ENCODE results near the gene MNT.

MNT gene

GRCh38 chr17:2371183-2372130, 29.4 kb downstream of the MNT start:
- H3K4me1 Mint-ChIP-seq (ENCODE audit: low read depth), result no peaks in the 10 kb centered on the region
- no peak overlapping the region for H3K4me3 Mint-ChIP-seq
- H3K27ac Mint-ChIP-seq, result no peak overlapping the region
- H3K27me3 Mint-ChIP-seq (ENCODE audit: low read depth), result no peaks in the 10 kb centered on the region
- peaks cover 1% of the 10 kb centered on the region for H3K36me3 Mint-ChIP-seq (ENCODE audit: low read depth)
- no peaks in the 10 kb centered on the region for H3K9me3 Mint-ChIP-seq

GRCh38 chr17:2370211-2370589, 30.7 kb downstream of the MNT start:
- H3K4me1 Mint-ChIP-seq (ENCODE audit: low read depth), result no peaks in the 10 kb centered on the region
- H3K36me3 Mint-ChIP-seq (ENCODE audit: low read depth), result peaks cover 1% of the 10 kb centered on the region
- H3K27ac Mint-ChIP-seq, result peak overlapping the region; percentile 26
- no peaks in the 10 kb centered on the region for H3K27me3 Mint-ChIP-seq (ENCODE audit: low read depth)
- no peaks in the 10 kb centered on the region for H3K9me3 Mint-ChIP-seq
- no peak overlapping the region for H3K4me3 Mint-ChIP-seq

- no peaks in the 10 kb centered on the region for H3K27me3 Mint-ChIP-seq (ENCODE audit: low read depth)
Measured at GRCh38 chr17:2369551-2370210, 31.2 kb downstream of the MNT start.

GRCh38 chr17:2369039-2369438, 31.8 kb downstream of the MNT start:
- H3K27me3 Mint-ChIP-seq (ENCODE audit: low read depth), result no peaks in the 10 kb centered on the region
- H3K36me3 Mint-ChIP-seq (ENCODE audit: low read depth), result peaks cover 1% of the 10 kb centered on the region
- no peaks in the 10 kb centered on the region for H3K4me1 Mint-ChIP-seq (ENCODE audit: low read depth)
- no peak overlapping the region for H3K27ac Mint-ChIP-seq
- no peaks in the 10 kb centered on the region for H3K9me3 Mint-ChIP-seq
- no peak overlapping the region for H3K4me3 Mint-ChIP-seq

More at GRCh38 chr17:2369551-2370210, 31.2 kb downstream of the MNT start:
- Mint-ChIP-seq H3K4me1 (ENCODE audit: low read depth) (no peaks in the 10 kb centered on the region), H3K36me3 (ENCODE audit: low read depth) (peaks cover 1% of the 10 kb centered on the region), H3K27ac (no peak overlapping the region), H3K9me3 (no peaks in the 10 kb centered on the region), H3K4me3 (no peak overlapping the region)

- no peaks in the 10 kb centered on the region for H3K4me1 Mint-ChIP-seq (ENCODE audit: low read depth)
- no peaks in the 10 kb centered on the region for H3K9me3 Mint-ChIP-seq
- H3K27me3 Mint-ChIP-seq (ENCODE audit: low read depth), result no peaks in the 10 kb centered on the region
- no peak overlapping the region for H3K4me3 Mint-ChIP-seq
- peaks cover 1% of the 10 kb centered on the region for H3K36me3 Mint-ChIP-seq (ENCODE audit: low read depth)
- H3K27ac Mint-ChIP-seq, result no peak overlapping the region
Measured at GRCh38 chr17:2368359-2368758, 32.5 kb downstream of the MNT start.

GRCh38 chr17:2366747-2367494, 33.9 kb downstream of the MNT start:
- Mint-ChIP-seq H3K4me3 (no peak overlapping the region), H3K27me3 (ENCODE audit: low read depth) (no peaks in the 10 kb centered on the region), H3K9me3 (no peaks in the 10 kb centered on the region), H3K36me3 (ENCODE audit: low read depth) (peaks cover 4% of the 10 kb centered on the region), H3K27ac (no peak overlapping the region), H3K4me1 (ENCODE audit: low read depth) (no peaks in the 10 kb centered on the region)

- Mint-ChIP-seq H3K36me3 (ENCODE audit: low read depth) (peaks cover 3% of the 10 kb centered on the region), H3K27me3 (ENCODE audit: low read depth) (no peaks in the 10 kb centered on the region), H3K4me1 (ENCODE audit: low read depth) (no peaks in the 10 kb centered on the region), H3K9me3 (no peaks in the 10 kb centered on the region), H3K27ac (no peak overlapping the region), H3K4me3 (no peak overlapping the region)
Measured at GRCh38 chr17:2365132-2365531, 35.7 kb downstream of the MNT start.

- Mint-ChIP-seq H3K4me3 (no peak overlapping the region), H3K4me1 (ENCODE audit: low read depth) (no peaks in the 10 kb centered on the region), H3K27me3 (ENCODE audit: low read depth) (no peaks in the 10 kb centered on the region), H3K36me3 (ENCODE audit: low read depth) (peaks cover 3% of the 10 kb centered on the region), H3K27ac (no peak overlapping the region), H3K9me3 (no peaks in the 10 kb centered on the region)
Measured at GRCh38 chr17:2364763-2365116, 36.1 kb downstream of the MNT start.

GRCh38 chr17:2363851-2364762, 36.8 kb downstream of the MNT start:
- Mint-ChIP-seq H3K4me1 (ENCODE audit: low read depth) (no peaks in the 10 kb centered on the region), H3K27ac (no peak overlapping the region), H3K4me3 (no peak overlapping the region), H3K9me3 (no peaks in the 10 kb centered on the region), H3K27me3 (ENCODE audit: low read depth) (no peaks in the 10 kb centered on the region), H3K36me3 (ENCODE audit: low read depth) (peaks cover 3% of the 10 kb centered on the region)

- Mint-ChIP-seq H3K27me3 (ENCODE audit: low read depth) (no peaks in the 10 kb centered on the region), H3K4me1 (ENCODE audit: low read depth) (no peaks in the 10 kb centered on the region), H3K4me3 (no peak overlapping the region), H3K27ac (no peak overlapping the region), H3K36me3 (ENCODE audit: low read depth) (peaks cover 3% of the 10 kb centered on the region), H3K9me3 (no peaks in the 10 kb centered on the region)
Measured at GRCh38 chr17:2363318-2363717, 37.5 kb downstream of the MNT start.

- Mint-ChIP-seq H3K9me3 (no peaks in the 10 kb centered on the region), H3K36me3 (ENCODE audit: low read depth) (peaks cover 3% of the 10 kb centered on the region), H3K27me3 (ENCODE audit: low read depth) (no peaks in the 10 kb centered on the region), H3K4me3 (no peak overlapping the region), H3K27ac (no peak overlapping the region), H3K4me1 (ENCODE audit: low read depth) (no peaks in the 10 kb centered on the region)
Measured at GRCh38 chr17:2362881-2363280, 38.0 kb downstream of the MNT start.

- Mint-ChIP-seq H3K9me3 (no peaks in the 10 kb centered on the region), H3K27me3 (ENCODE audit: low read depth) (no peaks in the 10 kb centered on the region), H3K4me3 (no peak overlapping the region), H3K4me1 (ENCODE audit: low read depth) (no peaks in the 10 kb centered on the region), H3K27ac (peak overlapping the region; percentile 59), H3K36me3 (ENCODE audit: low read depth) (peaks cover 3% of the 10 kb centered on the region)
Measured at GRCh38 chr17:2362416-2362815, 38.4 kb downstream of the MNT start.

GRCh38 chr17:2362016-2362415, 38.8 kb downstream of the MNT start:
- Mint-ChIP-seq H3K4me1 (ENCODE audit: low read depth) (no peaks in the 10 kb centered on the region), H3K36me3 (ENCODE audit: low read depth) (peaks cover 3% of the 10 kb centered on the region), H3K4me3 (no peak overlapping the region), H3K9me3 (no peaks in the 10 kb centered on the region), H3K27ac (no peak overlapping the region), H3K27me3 (ENCODE audit: low read depth) (no peaks in the 10 kb centered on the region)

Data from T-helper 1 cell treated with Interleukin-12 subunit alpha and Interleukin-12 subunit beta and Interleukin-4 antibody, amounts not matched to agents 30 μg/mL and 1 μg/mL, for 36 hours (primary cell).